Parathyroid adenoma (tissue), 2 donors: ENCODE measurements around the gene S100A13.

Source experiments
- H2AFZ ChIP-seq: fragments of 300-600 bp; sonication (generic); one replicate; pipeline ENCODE4 v1.7.0; 2017; ENCODE audit warnings: antibody characterized with exemption, mild to moderate bottlenecking
- H3K27ac ChIP-seq: fragments of 300-600 bp; sonication (generic); one replicate; pipeline ENCODE4 v1.7.0; 2017
- H3K27me3 ChIP-seq: fragments of 300-600 bp; sonication (generic); one replicate; pipeline ENCODE4 v1.7.0; 2017; ENCODE audit warnings: low read length; ENCODE audit not compliant: control insufficient read depth, insufficient read depth
- H3K36me3 ChIP-seq: fragments of 300-600 bp; sonication (generic); one replicate; pipeline ENCODE4 v1.7.0; 2017; ENCODE audit warnings: low read length; ENCODE audit not compliant: control insufficient read depth, insufficient read depth
- H3K4me1 ChIP-seq: fragments of 300-600 bp; sonication (generic); one replicate; pipeline ENCODE4 v1.7.0; 2017; ENCODE audit warnings: control low read depth
- H3K4me2 ChIP-seq: fragments of 300-600 bp; sonication (generic); one replicate; pipeline ENCODE4 v1.7.0; 2017; ENCODE audit warnings: low read length
- H3K4me3 ChIP-seq: fragments of 300-600 bp; sonication (generic); one replicate; pipeline ENCODE4 v1.7.0; 2017; ENCODE audit warnings: low read depth, low read length
- H3K79me2 ChIP-seq: fragments of 300-600 bp; sonication (generic); one replicate; pipeline ENCODE4 v1.7.0; 2017; ENCODE audit warnings: control low read depth
- H3K9ac ChIP-seq: fragments of 300-600 bp; sonication (generic); one replicate; pipeline ENCODE4 v1.7.0; 2017; ENCODE audit warnings: mild to moderate bottlenecking
- H3K9me3 ChIP-seq: fragments of 300-600 bp; sonication (generic); one replicate; pipeline ENCODE4 v1.7.0; 2017; ENCODE audit warnings: low read length; ENCODE audit not compliant: control insufficient read depth
- TF ChIP-seq, protein P1 (sequence below): fragments of 300-600 bp; sonication (generic); IDR thresholded peaks from one replicate; pipeline ENCODE4 v1.7.0; 2017; ENCODE audit warnings: antibody characterized with exemption, mild to moderate bottlenecking
- donor health status: primary hyperparathyroidism.

S100A13 gene

GRCh38 chr1:153629971-153630370 lies 2.7 kb upstream of the S100A13 start:
- peak overlapping the region; percentile 98 for H3K27ac ChIP-seq
- no peaks in the 10 kb centered on the region for H3K27me3 ChIP-seq
- H3K9me3 ChIP-seq: no peaks in the 10 kb centered on the region
- H2AFZ ChIP-seq: no peak overlapping the region
- peaks cover 3% of the 10 kb centered on the region for H3K79me2 ChIP-seq
- H3K9ac ChIP-seq: no peak overlapping the region
- no peak overlapping the region for H3K4me3 ChIP-seq
- H3K36me3 ChIP-seq: no peaks in the 10 kb centered on the region
- H3K4me1 ChIP-seq: peaks cover 16% of the 10 kb centered on the region
- H3K4me2 ChIP-seq: no peak overlapping the region
- TF ChIP-seq, protein P1, sequence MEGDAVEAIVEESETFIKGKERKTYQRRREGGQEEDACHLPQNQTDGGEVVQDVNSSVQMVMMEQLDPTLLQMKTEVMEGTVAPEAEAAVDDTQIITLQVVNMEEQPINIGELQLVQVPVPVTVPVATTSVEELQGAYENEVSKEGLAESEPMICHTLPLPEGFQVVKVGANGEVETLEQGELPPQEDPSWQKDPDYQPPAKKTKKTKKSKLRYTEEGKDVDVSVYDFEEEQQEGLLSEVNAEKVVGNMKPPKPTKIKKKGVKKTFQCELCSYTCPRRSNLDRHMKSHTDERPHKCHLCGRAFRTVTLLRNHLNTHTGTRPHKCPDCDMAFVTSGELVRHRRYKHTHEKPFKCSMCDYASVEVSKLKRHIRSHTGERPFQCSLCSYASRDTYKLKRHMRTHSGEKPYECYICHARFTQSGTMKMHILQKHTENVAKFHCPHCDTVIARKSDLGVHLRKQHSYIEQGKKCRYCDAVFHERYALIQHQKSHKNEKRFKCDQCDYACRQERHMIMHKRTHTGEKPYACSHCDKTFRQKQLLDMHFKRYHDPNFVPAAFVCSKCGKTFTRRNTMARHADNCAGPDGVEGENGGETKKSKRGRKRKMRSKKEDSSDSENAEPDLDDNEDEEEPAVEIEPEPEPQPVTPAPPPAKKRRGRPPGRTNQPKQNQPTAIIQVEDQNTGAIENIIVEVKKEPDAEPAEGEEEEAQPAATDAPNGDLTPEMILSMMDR: no peak

GRCh38 chr1:153629343-153629665 lies 2.0 kb upstream of the S100A13 start:
- Histone ChIP-seq H2AFZ (no peak overlapping the region), H3K27me3 (no peaks in the 10 kb centered on the region), H3K79me2 (peaks cover 3% of the 10 kb centered on the region), H3K9me3 (no peaks in the 10 kb centered on the region), H3K9ac (no peak overlapping the region), H3K36me3 (no peaks in the 10 kb centered on the region), H3K4me1 (peaks cover 16% of the 10 kb centered on the region), H3K4me3 (no peak overlapping the region), H3K4me2 (peak overlapping the region; percentile 65), H3K27ac (peak overlapping the region; percentile 98)
- TF ChIP-seq, protein P1: no peak

DNA sequence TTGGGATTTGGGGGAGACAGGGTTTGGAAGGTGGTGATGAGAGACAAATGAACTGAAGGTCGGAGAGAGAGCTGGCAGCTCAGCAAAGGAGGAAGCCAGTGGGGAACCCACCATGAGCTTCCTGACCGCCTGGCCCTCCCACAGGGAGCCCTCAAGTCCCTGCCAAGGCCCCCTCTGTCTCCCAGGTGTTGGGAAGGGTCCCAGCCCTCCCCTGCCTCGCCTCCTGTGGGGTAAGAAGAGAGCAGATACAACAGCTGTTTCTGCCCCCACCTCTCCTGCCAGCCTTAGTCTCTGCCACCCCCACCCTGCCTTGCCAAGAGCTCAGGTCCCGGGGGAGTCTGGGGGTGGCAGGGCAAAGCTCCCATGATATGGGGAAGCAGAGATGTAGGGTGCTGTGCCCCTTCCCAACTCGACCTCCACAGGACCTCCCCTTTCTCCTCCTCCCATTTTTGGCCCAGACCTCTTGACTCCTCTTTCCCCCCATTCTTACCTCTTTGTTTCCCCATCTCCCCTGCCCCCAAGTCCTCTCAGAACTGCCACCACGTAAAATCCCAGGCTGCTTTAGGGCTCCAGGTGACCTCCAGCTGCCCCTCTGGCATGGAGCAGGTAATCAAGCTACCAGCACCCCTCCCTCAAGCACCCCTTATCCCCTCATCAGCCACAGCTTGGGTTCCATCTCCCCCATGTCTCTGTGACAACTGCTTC lies 1.5 kb upstream of the S100A13 start:
- Histone ChIP-seq H3K79me2 (peaks cover 4% of the 10 kb centered on the region), H3K36me3 (no peaks in the 10 kb centered on the region), H3K27me3 (no peaks in the 10 kb centered on the region), H3K4me2 (peak overlapping the region; percentile 65), H3K27ac (peak overlapping the region; percentile 98), H3K4me1 (peaks cover 16% of the 10 kb centered on the region), H3K9ac (no peak overlapping the region), H2AFZ (peak overlapping the region; percentile 73), H3K9me3 (no peaks in the 10 kb centered on the region), H3K4me3 (peak overlapping the region; percentile 76)
- TF ChIP-seq, protein P1: no peak

DNA sequence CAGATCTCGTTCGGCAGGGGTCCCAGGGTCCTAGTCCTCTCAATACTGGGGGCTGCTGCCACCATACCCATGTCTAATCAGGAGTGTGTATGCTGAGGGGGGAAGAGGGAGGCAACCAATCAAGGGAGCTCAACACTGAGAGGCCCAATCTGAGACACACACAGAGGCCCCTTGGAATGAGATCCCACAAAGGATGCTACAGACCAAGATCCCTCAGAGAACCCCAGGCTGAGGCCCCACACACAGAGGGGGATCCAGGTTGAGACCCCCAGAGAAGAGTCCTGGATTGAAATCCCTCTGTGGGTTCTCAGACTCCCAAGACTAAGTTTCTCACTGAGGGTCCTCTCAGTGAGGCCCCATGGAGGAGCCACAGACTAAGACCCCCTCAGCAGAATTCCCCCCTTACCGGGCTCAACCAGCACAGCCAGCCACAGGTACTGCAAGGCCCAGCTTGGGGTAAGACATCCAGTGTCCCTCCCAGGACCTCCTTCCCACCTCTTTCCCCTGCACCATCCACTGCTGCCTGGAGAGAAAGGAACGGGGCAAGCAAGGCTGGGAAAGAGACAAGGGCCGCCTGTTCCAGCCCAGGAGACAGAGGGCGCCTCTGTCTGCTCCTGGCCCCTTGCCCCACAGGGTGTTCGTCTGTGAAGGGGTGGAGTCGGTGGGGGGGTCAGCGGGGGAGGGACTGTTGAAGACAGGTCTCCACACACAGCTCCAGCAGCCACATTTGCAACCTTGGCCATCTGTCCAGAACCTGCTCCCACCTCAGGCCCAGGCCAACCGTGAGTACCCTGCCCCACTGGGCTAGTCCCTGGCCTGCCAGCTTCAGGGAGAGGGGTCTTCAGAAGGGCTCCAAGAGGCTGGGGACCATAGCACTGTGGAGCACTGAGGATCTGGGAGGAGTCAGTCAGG lies 666 bp upstream of the S100A13 start, which contains the start of gene S100A1:
S100A1 (plus strand) TSS at position 720 of the 912 bp plus-strand sequence. CDS start 2,088 bp downstream, outside the sequence.
- peaks cover 6% of the 10 kb centered on the region for H3K79me2 ChIP-seq
- H3K27me3 ChIP-seq: no peaks in the 10 kb centered on the region
- H2AFZ ChIP-seq: peak within 1 kb of the TSS; percentile 73
- peak within 1 kb of the TSS; percentile 65 for H3K4me2 ChIP-seq
- H3K9ac ChIP-seq: peak within 1 kb of the TSS; percentile 69
- peak within 1 kb of the TSS; percentile 98 for H3K27ac ChIP-seq
- TF ChIP-seq, protein P1: peak; percentile 14
- H3K9me3 ChIP-seq: no peaks in the 10 kb centered on the region
- peaks cover 16% of the 10 kb centered on the region for H3K4me1 ChIP-seq
- H3K4me3 ChIP-seq: peak within 1 kb of the TSS; percentile 76
- H3K36me3 ChIP-seq: no peaks in the 10 kb centered on the region
